GM21529 (cell line): ENCODE data around the gene PDZD8.
"Not testable (repeated sequence)": the region's sequence is repeated elsewhere in the genome, so short reads cannot be mapped to it uniquely, and the experiment has no call there.

Experiments used
- ATAC-seq: cut with Tn5 transposase; IDR thresholded peaks from one replicate; pipeline ENCODE4 v1.9.1; 2021; ENCODE audit not compliant: unreplicated experiment

The PDZD8 gene

GRCh38 chr10:117298219-117298618 is 77.0 kb downstream of the PDZD8 start:
- no peak for ATAC-seq

- ATAC-seq = no peak
Measured at GRCh38 chr10:117294735-117295134, 80.5 kb downstream of the PDZD8 start.

GRCh38 chr10:117294039-117294645 is 81.1 kb downstream of the PDZD8 start:
- ATAC-seq = no peak

GRCh38 chr10:117290872-117291271 is 84.4 kb downstream of the PDZD8 start:
- not testable (repeated sequence) for ATAC-seq

- ATAC-seq = no peak
Measured at GRCh38 chr10:117284716-117285494, 90.3 kb downstream of the PDZD8 start.

GRCh38 chr10:117277675-117278074 is 97.6 kb downstream of the PDZD8 start:
- ATAC-seq = no peak

DNA sequence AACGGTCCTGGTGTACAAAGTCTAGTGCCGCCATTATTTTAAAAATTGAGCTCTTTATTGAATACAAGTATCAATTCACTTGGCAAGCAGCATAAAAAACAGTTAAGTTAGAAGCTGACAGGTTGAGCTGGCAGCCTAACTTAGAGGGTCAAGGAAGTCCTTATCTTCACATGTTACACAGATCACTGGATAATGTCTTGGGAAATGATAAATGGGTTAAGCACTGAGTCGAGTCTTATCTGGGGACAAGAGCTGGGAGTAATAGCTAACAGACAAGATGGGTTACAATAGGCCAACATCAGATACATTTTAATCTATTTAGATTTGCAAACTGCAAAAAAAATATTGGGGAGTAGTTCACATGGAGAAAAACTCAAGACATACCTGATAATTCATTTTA is 100.1 kb downstream of the PDZD8 start:
- ATAC-seq = no peak

DNA sequence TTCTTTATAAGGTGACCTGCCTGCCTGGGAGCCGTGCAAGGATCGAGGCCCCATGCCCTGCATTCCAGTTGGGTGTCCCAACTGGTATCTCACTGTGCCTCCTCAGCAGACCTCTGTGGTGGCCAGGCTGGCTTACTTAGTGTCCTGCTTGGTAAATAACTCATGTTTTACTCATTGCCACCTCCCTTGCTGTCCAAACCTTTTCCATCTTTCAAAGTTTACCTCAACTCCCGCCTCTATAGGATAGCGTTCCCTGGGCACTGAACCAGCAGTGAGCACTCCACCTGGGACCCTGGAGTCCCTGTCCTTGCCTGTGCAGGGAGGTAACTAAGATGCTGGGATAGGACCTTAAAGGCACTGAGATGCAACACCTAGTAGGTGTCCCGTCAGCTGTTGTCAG is 100.7 kb downstream of the PDZD8 start:
- no peak for ATAC-seq

GRCh38 chr10:117273980-117274379 is 101.3 kb downstream of the PDZD8 start:
- no peak for ATAC-seq

GRCh38 chr10:117272195-117273076 is 102.8 kb downstream of the PDZD8 start:
- ATAC-seq = no peak

DNA sequence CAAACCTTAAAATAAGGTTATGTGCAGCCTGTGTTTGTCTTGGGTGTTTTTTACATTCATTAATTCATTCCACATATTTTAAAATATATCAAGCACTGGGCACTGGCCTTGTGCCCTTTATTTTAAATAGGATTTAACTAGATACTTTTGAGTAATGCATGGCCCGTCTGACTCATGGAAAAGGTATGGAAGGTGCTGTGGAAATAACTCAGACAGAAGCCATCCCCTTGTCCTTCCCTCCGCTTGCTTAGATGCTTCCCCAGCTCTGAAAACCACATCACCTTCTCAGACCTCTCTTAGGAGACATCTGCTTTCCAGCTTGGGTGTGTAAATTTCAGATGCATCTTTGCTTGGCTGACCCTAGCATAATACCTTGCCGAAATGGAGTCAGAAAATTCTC is 103.8 kb downstream of the PDZD8 start:
- ATAC-seq = no peak

DNA sequence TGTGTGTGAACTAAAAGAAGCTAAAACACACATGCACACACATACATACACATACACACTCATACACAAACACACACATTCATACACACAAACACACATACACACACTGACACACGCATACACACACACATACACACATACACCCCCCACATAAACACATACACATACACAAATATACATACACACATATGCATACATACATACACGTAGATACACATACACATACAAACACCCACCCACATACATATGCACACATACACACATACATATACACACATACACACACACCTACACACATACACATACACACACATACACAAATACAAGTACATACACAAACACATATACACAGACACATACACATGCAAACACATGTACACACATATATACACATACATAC is 106.3 kb downstream of the PDZD8 start:
- no peak for ATAC-seq

DNA sequence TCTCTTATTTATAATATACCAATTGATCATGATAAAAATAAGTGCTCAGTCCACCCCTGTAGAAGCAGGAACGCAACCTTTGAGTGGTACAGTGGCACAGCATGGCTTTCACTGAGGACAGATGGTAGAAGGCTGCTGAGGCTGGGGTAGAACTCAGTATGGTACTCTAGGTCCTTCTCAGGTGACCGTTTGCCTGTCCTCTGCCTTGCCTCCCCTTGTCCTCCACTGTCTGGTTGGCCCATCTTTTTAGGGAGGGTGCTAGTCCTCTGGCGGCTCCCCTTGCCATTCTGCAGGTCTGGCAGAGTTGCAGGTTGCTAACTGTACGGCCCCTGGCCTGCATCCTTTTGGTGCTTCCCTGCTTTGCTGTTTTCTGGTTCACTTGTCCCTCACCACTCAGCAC is 107.0 kb downstream of the PDZD8 start:
- no peak for ATAC-seq

- ATAC-seq = no peak
Measured at GRCh38 chr10:117266812-117267211, 108.4 kb downstream of the PDZD8 start.

GRCh38 chr10:117266400-117266799 is 108.8 kb downstream of the PDZD8 start:
- ATAC-seq = no peak

GRCh38 chr10:117264782-117265181 is 110.5 kb downstream of the PDZD8 start:
- no peak for ATAC-seq

DNA sequence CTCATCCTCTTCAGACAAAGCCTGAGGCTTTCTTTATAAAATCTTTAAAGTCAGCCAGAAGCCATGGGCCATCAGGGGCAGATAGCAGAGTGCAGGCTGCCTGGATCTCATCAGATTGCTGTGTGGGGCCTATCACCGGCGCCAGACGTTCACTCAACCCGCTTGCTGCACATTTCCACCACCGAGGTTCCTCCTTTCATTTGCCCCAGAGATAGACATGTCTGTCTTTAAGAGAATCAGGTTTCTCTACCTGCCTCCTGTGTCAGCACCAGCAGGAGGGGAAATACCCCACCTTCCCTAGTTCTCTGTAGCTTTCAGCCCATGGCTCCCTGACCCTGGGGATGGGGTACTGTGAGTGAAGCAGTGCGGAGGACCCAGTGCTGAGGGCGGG is 112.3 kb downstream of the PDZD8 start:
- ATAC-seq = no peak

GRCh38 chr10:117262291-117262902 is 112.8 kb downstream of the PDZD8 start:
- no peak for ATAC-seq

DNA sequence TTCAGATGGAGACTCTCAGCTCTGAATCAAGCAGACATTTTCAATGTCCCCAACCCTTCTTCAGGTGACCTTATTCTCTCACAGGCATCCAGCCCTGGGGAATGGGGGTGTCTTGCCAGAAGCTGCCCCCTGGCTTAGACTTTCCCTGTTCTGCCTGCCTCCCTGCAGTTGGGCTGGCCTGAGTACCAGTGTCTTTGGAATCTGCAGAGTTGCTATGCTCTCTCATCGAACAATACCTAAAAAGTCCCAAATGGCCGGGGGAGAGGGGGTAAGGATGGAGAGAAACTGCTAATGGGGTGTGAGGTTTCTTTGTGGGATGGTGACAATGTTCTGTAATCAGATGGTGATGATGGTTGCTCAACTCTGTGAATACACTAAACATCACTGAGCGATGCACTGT is 113.7 kb downstream of the PDZD8 start:
- ATAC-seq = no peak

DNA sequence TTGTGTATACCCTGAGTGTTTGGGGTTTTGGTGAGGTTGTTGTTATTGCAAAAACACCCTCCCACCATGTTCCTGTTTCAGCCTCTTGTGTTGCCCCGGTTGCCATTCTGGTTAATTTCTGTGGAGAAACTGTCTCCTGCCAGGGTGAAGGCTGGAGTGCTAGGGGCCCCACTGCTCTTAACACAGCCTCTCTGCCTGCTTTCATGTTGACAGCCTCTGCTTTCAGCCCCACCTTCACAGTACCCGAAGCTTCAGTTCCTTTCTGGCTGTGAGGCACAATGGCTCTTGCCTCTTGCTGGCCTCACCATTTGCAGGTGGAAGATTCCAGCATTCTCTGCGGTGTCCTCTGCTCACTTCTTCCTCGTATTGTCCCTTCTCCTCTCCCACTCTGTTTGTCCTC is 115.2 kb downstream of the PDZD8 start:
- ATAC-seq = no peak

DNA sequence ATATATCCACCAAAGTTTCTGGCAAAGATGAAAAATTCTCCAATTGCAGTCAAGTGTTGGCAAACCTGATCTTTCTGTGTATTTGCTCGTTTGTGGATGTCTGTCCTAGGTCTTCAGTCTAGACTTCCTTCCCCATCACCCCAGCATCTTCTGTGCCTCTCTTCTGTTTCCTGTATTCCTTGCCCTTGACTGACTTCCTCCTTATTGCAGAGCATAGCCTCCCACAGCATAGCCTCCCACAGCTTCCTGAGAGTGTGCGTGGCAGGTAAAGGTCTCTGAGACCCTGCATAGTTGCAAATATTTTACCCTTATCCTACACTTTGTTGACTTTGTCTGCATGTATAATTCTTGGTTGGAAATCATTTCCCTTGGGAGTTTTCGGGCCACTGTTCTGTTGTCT is 116.0 kb downstream of the PDZD8 start:
- ATAC-seq = no peak
